ENCODE results near the gene SMIM41.

The SMIM41 gene

GRCh38 chr12:52122904-52123303 is 43.4 kb downstream of the SMIM41 start:
- intact Hi-C loops (cut with micrococcal nuclease), result loop anchor here (1.0 to 5.0 kb wide), 2 partner anchors 41 to 98 kb away; no protein-coding TSS in a partner anchor
- H3K4me1 Mint-ChIP-seq (ENCODE audit: low read depth), result peaks cover 49% of the 10 kb centered on the region
- no peak overlapping the region for H3K4me3 Mint-ChIP-seq
- no peaks in the 10 kb centered on the region for H3K9me3 Mint-ChIP-seq
- H3K27ac Mint-ChIP-seq, result no peak overlapping the region
- H3K27me3 Mint-ChIP-seq, result peaks cover 61% of the 10 kb centered on the region
- H3K36me3 Mint-ChIP-seq (ENCODE audit: low read depth), result no peaks in the 10 kb centered on the region

GRCh38 chr12:52123487-52124186 is 44.1 kb downstream of the SMIM41 start:
- Mint-ChIP-seq H3K9me3 (no peaks in the 10 kb centered on the region), H3K4me3 (no peak overlapping the region), H3K36me3 (ENCODE audit: low read depth) (no peaks in the 10 kb centered on the region), H3K27me3 (peaks cover 65% of the 10 kb centered on the region), H3K27ac (no peak overlapping the region), H3K4me1 (ENCODE audit: low read depth) (peaks cover 42% of the 10 kb centered on the region)
- intact Hi-C loops (cut with micrococcal nuclease), result loop anchor here (5.0 kb wide), 1 partner anchor 41 kb away; no protein-coding TSS in a partner anchor

GRCh38 chr12:52125476-52125900 is 46.0 kb downstream of the SMIM41 start:
- Mint-ChIP-seq H3K9me3 (no peaks in the 10 kb centered on the region), H3K36me3 (ENCODE audit: low read depth) (no peaks in the 10 kb centered on the region), H3K4me3 (no peak overlapping the region), H3K4me1 (ENCODE audit: low read depth) (peaks cover 24% of the 10 kb centered on the region), H3K27me3 (peaks cover 60% of the 10 kb centered on the region), H3K27ac (no peak overlapping the region)
- intact Hi-C loops (cut with micrococcal nuclease), result no loop called here

- H3K27ac Mint-ChIP-seq, result no peak overlapping the region
- peaks cover 58% of the 10 kb centered on the region for H3K27me3 Mint-ChIP-seq
- H3K9me3 Mint-ChIP-seq, result no peaks in the 10 kb centered on the region
- H3K36me3 Mint-ChIP-seq (ENCODE audit: low read depth), result no peaks in the 10 kb centered on the region
- intact Hi-C loops (cut with micrococcal nuclease), result no loop called here
- no peak overlapping the region for H3K4me3 Mint-ChIP-seq
- H3K4me1 Mint-ChIP-seq (ENCODE audit: low read depth), result peaks cover 20% of the 10 kb centered on the region
These were observed 46.6 kb downstream of the SMIM41 start for GRCh38 chr12:52126050-52126604.

GRCh38 chr12:52126605-52127578 is 47.4 kb downstream of the SMIM41 start:
- intact Hi-C loops (cut with micrococcal nuclease), result no loop called here
- no peaks in the 10 kb centered on the region for H3K9me3 Mint-ChIP-seq
- peak overlapping the region; percentile 14 for H3K4me3 Mint-ChIP-seq
- H3K36me3 Mint-ChIP-seq (ENCODE audit: low read depth), result no peaks in the 10 kb centered on the region
- peak overlapping the region; percentile 52 for H3K27ac Mint-ChIP-seq
- peaks cover 17% of the 10 kb centered on the region for H3K4me1 Mint-ChIP-seq (ENCODE audit: low read depth)
- H3K27me3 Mint-ChIP-seq, result peaks cover 52% of the 10 kb centered on the region

GRCh38 chr12:52127683-52128450 is 48.4 kb downstream of the SMIM41 start:
- intact Hi-C loops (cut with micrococcal nuclease), result no loop called here
- Mint-ChIP-seq H3K4me3 (no peak overlapping the region), H3K27ac (no peak overlapping the region), H3K27me3 (peaks cover 44% of the 10 kb centered on the region), H3K36me3 (ENCODE audit: low read depth) (no peaks in the 10 kb centered on the region), H3K4me1 (ENCODE audit: low read depth) (peaks cover 21% of the 10 kb centered on the region), H3K9me3 (no peaks in the 10 kb centered on the region)

GRCh38 chr12:52130711-52131110 is 51.2 kb downstream of the SMIM41 start:
- H3K9me3 Mint-ChIP-seq, result no peaks in the 10 kb centered on the region
- H3K36me3 Mint-ChIP-seq (ENCODE audit: low read depth), result no peaks in the 10 kb centered on the region
- no peak overlapping the region for H3K27ac Mint-ChIP-seq
- intact Hi-C loops (cut with micrococcal nuclease), result no loop called here
- H3K4me3 Mint-ChIP-seq, result no peak overlapping the region
- H3K4me1 Mint-ChIP-seq (ENCODE audit: low read depth), result peaks cover 29% of the 10 kb centered on the region
- peaks cover 29% of the 10 kb centered on the region for H3K27me3 Mint-ChIP-seq

GRCh38 chr12:52132754-52133161 is 53.3 kb downstream of the SMIM41 start:
- H3K27me3 Mint-ChIP-seq, result peaks cover 22% of the 10 kb centered on the region
- no peaks in the 10 kb centered on the region for H3K9me3 Mint-ChIP-seq
- H3K4me3 Mint-ChIP-seq, result no peak overlapping the region
- H3K4me1 Mint-ChIP-seq (ENCODE audit: low read depth), result peaks cover 20% of the 10 kb centered on the region
- intact Hi-C loops (cut with micrococcal nuclease), result no loop called here
- no peaks in the 10 kb centered on the region for H3K36me3 Mint-ChIP-seq (ENCODE audit: low read depth)
- no peak overlapping the region for H3K27ac Mint-ChIP-seq

- Mint-ChIP-seq H3K27me3 (peaks cover 28% of the 10 kb centered on the region), H3K4me1 (ENCODE audit: low read depth) (peaks cover 9% of the 10 kb centered on the region), H3K9me3 (no peaks in the 10 kb centered on the region), H3K27ac (no peak overlapping the region), H3K36me3 (ENCODE audit: low read depth) (no peaks in the 10 kb centered on the region), H3K4me3 (no peak overlapping the region)
- intact Hi-C loops (cut with micrococcal nuclease), result no loop called here
These were observed 58.2 kb downstream of the SMIM41 start for GRCh38 chr12:52137746-52138145.

- no peaks in the 10 kb centered on the region for H3K36me3 Mint-ChIP-seq (ENCODE audit: low read depth)
- no peak overlapping the region for H3K4me3 Mint-ChIP-seq
- H3K27me3 Mint-ChIP-seq, result peaks cover 28% of the 10 kb centered on the region
- no peaks in the 10 kb centered on the region for H3K4me1 Mint-ChIP-seq (ENCODE audit: low read depth)
- no peaks in the 10 kb centered on the region for H3K9me3 Mint-ChIP-seq
- H3K27ac Mint-ChIP-seq, result no peak overlapping the region
- intact Hi-C loops (cut with micrococcal nuclease), result no loop called here
These were observed 59.6 kb downstream of the SMIM41 start for GRCh38 chr12:52139147-52139546.

- Mint-ChIP-seq H3K4me1 (ENCODE audit: low read depth) (no peaks in the 10 kb centered on the region), H3K27me3 (peaks cover 28% of the 10 kb centered on the region), H3K27ac (no peak overlapping the region), H3K36me3 (ENCODE audit: low read depth) (no peaks in the 10 kb centered on the region), H3K4me3 (no peak overlapping the region), H3K9me3 (no peaks in the 10 kb centered on the region)
- intact Hi-C loops (cut with micrococcal nuclease), result no loop called here
These were observed 60.1 kb downstream of the SMIM41 start for GRCh38 chr12:52139579-52140062.

- H3K36me3 Mint-ChIP-seq (ENCODE audit: low read depth), result no peaks in the 10 kb centered on the region
- no peaks in the 10 kb centered on the region for H3K4me1 Mint-ChIP-seq (ENCODE audit: low read depth)
- H3K27me3 Mint-ChIP-seq, result peaks cover 24% of the 10 kb centered on the region
- H3K4me3 Mint-ChIP-seq, result no peak overlapping the region
- no peaks in the 10 kb centered on the region for H3K9me3 Mint-ChIP-seq
- H3K27ac Mint-ChIP-seq, result no peak overlapping the region
- intact Hi-C loops (cut with micrococcal nuclease), result no loop called here
These were observed 61.8 kb downstream of the SMIM41 start for GRCh38 chr12:52141306-52141705.

- no peak overlapping the region for H3K4me3 Mint-ChIP-seq
- peaks cover 1% of the 10 kb centered on the region for H3K4me1 Mint-ChIP-seq (ENCODE audit: low read depth)
- H3K27me3 Mint-ChIP-seq, result peaks cover 19% of the 10 kb centered on the region
- intact Hi-C loops (cut with micrococcal nuclease), result no loop called here
- peak overlapping the region; percentile 2 for H3K27ac Mint-ChIP-seq
- H3K36me3 Mint-ChIP-seq (ENCODE audit: low read depth), result no peaks in the 10 kb centered on the region
- no peaks in the 10 kb centered on the region for H3K9me3 Mint-ChIP-seq
These were observed 62.4 kb downstream of the SMIM41 start for GRCh38 chr12:52141875-52142274.

All from dendritic cell treated with granulocyte-macrophage colony-stimulating factor and Interleukin-4, amounts not matched to agents 40 ng/mL and 50 ng/mL, for 4 days (primary cell).